ENCODE measurements around the gene TRIP12.

- TF ChIP-seq SUZ12 (IDR thresholded peaks at IDR 0.05; ENCODE audit: extremely low read depth, insufficient read depth, insufficient read length) (no peak), ZNF274 (IDR thresholded peaks at IDR 0.05; ENCODE audit: low read depth, low read length) (no peak), YY1 (IDR thresholded peaks at IDR 0.05; ENCODE audit: insufficient read depth, insufficient read length) (no peak)
These were observed 15.7 kb upstream of the TRIP12 start for GRCh38 chr2:229937537-229937936.
